ENCODE data around the gene TMEM201. TPM values are rescaled to one million over a fixed set of nuclear protein-coding genes. Genes with fewer than 3 reads are reported as not detected.
A peak's percentile ranks its signal among the peaks of the same experiment; 100 is the strongest.

The TMEM201 gene
- total and polyA plus RNA-seq, 12 donors, result 10.7 to 26.0 (median 18.2) TPM

- H3K4me3 ChIP-seq, result peak overlapping the region in 5 of 10 donors; percentile 1 to 22 (median 6)
- peaks cover 5 to 46% (median 29%) of the 10 kb centered on the region in 9 donors for H3K4me1 ChIP-seq
- no peaks in the 10 kb centered on the region for H3K36me3 ChIP-seq
- peak overlapping the region in 8 of 10 donors; percentile 8 to 68 (median 26) for H3K27ac ChIP-seq
- TF ChIP-seq CTCF (IDR thresholded peaks at IDR 0.05), result no peak
- intact Hi-C loops (cut with DNase I), result no loop called here
- H3K27me3 ChIP-seq, result no peaks in the 10 kb centered on the region
- DNase-seq, result peak in 1 of 2 donors; percentile 62
- H3K9me3 ChIP-seq, result no peaks in the 10 kb centered on the region
- WGBS, 2 donors, result 3 to 5% methylated on average over 3 of the region's 3 CpGs
- no peak for ATAC-seq
Measured at GRCh38 chr1:9542430-9542829, 46.3 kb upstream of the TMEM201 start.

GRCh38 chr1:9544926-9545325, 43.8 kb upstream of the TMEM201 start:
- 85 to 87% methylated on average over 3 of the region's 3 CpGs for WGBS, 2 donors
- TF ChIP-seq CTCF (IDR thresholded peaks at IDR 0.05), result no peak
- intact Hi-C loops (cut with DNase I), result no loop called here

GRCh38 chr1:9549955-9550546, 38.7 kb upstream of the TMEM201 start:
- peak in 2 of 8 donors; percentile 42 to 45 for ATAC-seq
- Histone ChIP-seq H3K27ac (peak overlapping the region in 6 of 10 donors; percentile 19 to 45 (median 31)), H3K4me3 (no peak overlapping the region), H3K4me1 (peaks cover 0 to 39% (median 17%) of the 10 kb centered on the region in 9 donors), H3K36me3 (peaks cover 0 to 16% (median 7%) of the 10 kb centered on the region in 9 donors), H3K27me3 (no peaks in the 10 kb centered on the region), H3K9me3 (no peaks in the 10 kb centered on the region)
- no peak for TF ChIP-seq CTCF (IDR thresholded peaks at IDR 0.05)
- WGBS, 2 donors, result 84 to 85% methylated on average over 6 of the region's 6 CpGs
- no peak for DNase-seq
- intact Hi-C loops (cut with DNase I), result no loop called here

More at GRCh38 chr1:9544926-9545325, 43.8 kb upstream of the TMEM201 start:
- Histone ChIP-seq H3K4me3 (no peak overlapping the region), H3K27me3 (no peaks in the 10 kb centered on the region), H3K36me3 (no peaks in the 10 kb centered on the region), H3K27ac (no peak overlapping the region), H3K9me3 (no peaks in the 10 kb centered on the region), H3K4me1 (peaks cover 9 to 51% (median 28%) of the 10 kb centered on the region in 9 donors)
- DNase-seq (no peak), ATAC-seq (no peak)

- no peak for TF ChIP-seq CTCF (IDR thresholded peaks at IDR 0.05)
- H3K4me3 ChIP-seq, result no peak overlapping the region
- no peak for DNase-seq
- H3K4me1 ChIP-seq, result peaks cover 4 to 48% (median 21%) of the 10 kb centered on the region in 9 donors
- 96 to 100% methylated on average over 1 of the region's 1 CpG for WGBS, 2 donors
- intact Hi-C loops (cut with DNase I), result no loop called here
- H3K9me3 ChIP-seq, result no peaks in the 10 kb centered on the region
- no peak for ATAC-seq
- H3K36me3 ChIP-seq, result peaks cover 0 to 34% (median 14%) of the 10 kb centered on the region in 9 donors
- H3K27ac ChIP-seq, result peak overlapping the region in 2 of 10 donors; percentile 6 to 22
- no peaks in the 10 kb centered on the region for H3K27me3 ChIP-seq
Measured at GRCh38 chr1:9551984-9552383, 36.7 kb upstream of the TMEM201 start.
